A549 (cell line): ENCODE measurements around the gene SLC25A11. TPM values are rescaled to one million over a fixed set of nuclear protein-coding genes. Genes with fewer than 3 reads are reported as not detected.

ENCODE experiments used
- ATAC-seq, 2 experiments: fragments of 200-7000 bp in 1 of 2; fragments of >200 bp in 1 of 2; cut with Nextera tagmentation in 1 of 2; cut with Tn5 transposase in 1 of 2; 3 replicates each; pipeline versions ENCODE4 v1.8.0 to v1.9.1; 2018 to 2020; ENCODE audit warnings: mild to moderate bottlenecking in 1 of 2, moderate library complexity in 1 of 2
- CTCF ChIA-PET: fragments of 300-600 bp; sonication (Branson Sonifier 250); formaldehyde crosslinking; extraction: SDS; loops from one replicate; lab custom pipeline; 2021; ENCODE audit warnings: antibody characterized with exemption, inconsistent platforms; lab: Yijun Ruan, JAX
- POLR2A ChIA-PET: fragments of 350-600 bp; formaldehyde crosslinking; extraction: SDS; loops from one replicate; lab custom pipeline; 2021; ENCODE audit warnings: antibody characterized with exemption, inconsistent platforms; lab: Yijun Ruan, JAX
- DNase-seq, 2 experiments: peaks; one replicate each; pipeline versions ENCODE4 v3.0.0 to v3.0.0-alpha.2; 2011 to 2016; ENCODE audit warnings: low read depth in 1 of 2, low spot score in 1 of 2
- FAIRE-seq: peaks from 2 replicates; lab custom pipeline; 2011; peaks lifted over from hg19 to GRCh38; lab: Jason Lieb, UNC
- H3K27ac ChIP-seq, 2 experiments: fragments of >200 bp; sonication (Bioruptor Twin); formaldehyde crosslinking; 3 replicates each; pipeline ENCODE4 v1.5.1; 2016 to 2017
- H3K4me1 ChIP-seq: fragments of >200 bp; sonication (Bioruptor Twin); formaldehyde crosslinking; 3 replicates; pipeline ENCODE4 v1.6.1; 2016
- H3K4me2 ChIP-seq: fragments of >200 bp; sonication (Bioruptor Twin); formaldehyde crosslinking; 3 replicates; pipeline ENCODE4 v1.6.1; 2016
- H3K4me3 ChIP-seq: fragments of >200 bp; sonication (Bioruptor Twin); formaldehyde crosslinking; 3 replicates; pipeline ENCODE4 v1.5.1; 2016
- H3K9me3 ChIP-seq: fragments of >200 bp; sonication (Bioruptor Twin); formaldehyde crosslinking; 3 replicates; pipeline ENCODE4 v1.6.1; 2016
- CBX8 ChIP-seq: fragments of 200-600 bp; sonication (generic); IDR thresholded peaks from 2 replicates; pipeline ENCODE4 v1.6.1; 2016
- CHD4 ChIP-seq: fragments of 200-600 bp; sonication (generic); IDR thresholded peaks from 2 replicates; pipeline ENCODE4 v1.6.1; 2016; ENCODE audit warnings: antibody characterized with exemption, mild to moderate bottlenecking, borderline replicate concordance
- CTCF ChIP-seq: fragments of >200 bp; sonication (Bioruptor Twin); formaldehyde crosslinking; IDR thresholded peaks from 3 replicates; pipeline ENCODE4 v1.5.1; 2016
- EHMT2 ChIP-seq: fragments of 200-600 bp; sonication (generic); IDR thresholded peaks from 2 replicates; pipeline ENCODE4 v1.6.1; 2016; ENCODE audit warnings: antibody characterized with exemption, low read depth, mild to moderate bottlenecking, moderate library complexity
- FOSL2 ChIP-seq, 2 experiments: fragments of 450-650 bp in 1 of 2; fragments of >200 bp in 1 of 2; sonication (Bioruptor Twin) in 1 of 2; formaldehyde crosslinking; IDR thresholded peaks; 2 replicates each; pipeline versions ENCODE4 v1.5.0 to v1.6.1; 2016 to 2020; ENCODE audit warnings: mild to moderate bottlenecking in 1 of 2, moderate library complexity in 1 of 2
- FOXS1 ChIP-seq: fragments of 250-450 bp; sonication (Bioruptor Pico); IDR thresholded peaks from 2 replicates; pipeline ENCODE4 v1.5.0; 2020; ENCODE audit warnings: mild to moderate bottlenecking, moderate library complexity
- HDAC2 ChIP-seq: fragments of 200-600 bp; sonication (generic); IDR thresholded peaks from 2 replicates; pipeline ENCODE4 v1.6.1; 2016
- HOXB5 ChIP-seq: fragments of 250-450 bp; sonication (Bioruptor Pico); IDR thresholded peaks from 2 replicates; pipeline ENCODE4 v1.5.0; 2020; ENCODE audit warnings: mild to moderate bottlenecking, moderate library complexity
- JUNB ChIP-seq: fragments of >200 bp; sonication (Bioruptor Twin); formaldehyde crosslinking; IDR thresholded peaks from 2 replicates; pipeline ENCODE4 v1.6.1; 2016
- NFE2L2 ChIP-seq: fragments of 150-350 bp; conservative IDR thresholded peaks from 2 replicates; pipeline ENCODE4 v1.6.1; 2014; ENCODE audit warnings: low read length
- PHF8 ChIP-seq: fragments of 200-600 bp; sonication (generic); IDR thresholded peaks from 2 replicates; pipeline ENCODE4 v1.6.1; 2016; ENCODE audit warnings: low read depth, mild to moderate bottlenecking, antibody characterized with exemption, moderate library complexity, borderline replicate concordance
- SMC3 ChIP-seq: fragments of >200 bp; sonication (Bioruptor Twin); formaldehyde crosslinking; IDR thresholded peaks from 3 replicates; pipeline ENCODE4 v1.6.1; 2018; ENCODE audit warnings: inconsistent platforms
- USF2 ChIP-seq: fragments of 450-650 bp; IDR thresholded peaks from 2 replicates; pipeline ENCODE4 v1.6.1; 2014; ENCODE audit warnings: antibody characterized with exemption
- ZNF302 ChIP-seq: fragments of 250-450 bp; sonication (Bioruptor Pico); IDR thresholded peaks from 2 replicates; pipeline ENCODE4 v1.9.0; 2021; ENCODE audit warnings: inconsistent platforms, mild to moderate bottlenecking, moderate library complexity
- WGBS: methylation state at CpG from one replicate; pipeline ENCODE4 v1.1.6; 2017; ENCODE audit errors: missing lambda C conversion rate; 5-methylcytosine and 5-hydroxymethylcytosine counted together
- polyA plus RNA-seq, 4 experiments: library from polyadenylated mRNA; depleted of rRNA in 3 of 4; stranded (reverse); fragments of >200 nt; fragmentation: RNase III in 1 of 4; extraction: RNeasy Plus Mini Kit Qiagen cat#74134 plus additional on column Dnase treatment in 1 of 4; gene quantifications; 2 replicates in 3 of 4; 3 replicates in 1 of 4; pipeline ENCODE4 v1.2.3, GENCODE V29; 2011 to 2017
- TF ChIP-seq, protein P1 (sequence below): fragments of 250-450 bp; sonication (Bioruptor Pico); IDR thresholded peaks from 2 replicates; pipeline ENCODE4 v1.5.0; 2020; ENCODE audit warnings: low read depth, mild to moderate bottlenecking, moderate library complexity
- TF ChIP-seq, protein P2 (sequence below): IDR thresholded peaks from 2 replicates; pipeline ENCODE4 v1.6.1; 2012
- TF ChIP-seq, protein P3 (sequence below): fragments of >200 bp; sonication (Bioruptor Twin); formaldehyde crosslinking; IDR thresholded peaks from 3 replicates; pipeline ENCODE4 v1.6.1; 2016

Gene SLC25A11
- polyA plus RNA-seq, 2 of the 4 experiments (the other 2 are of a cell fraction), result 60.2 to 69.2 TPM

DNA sequence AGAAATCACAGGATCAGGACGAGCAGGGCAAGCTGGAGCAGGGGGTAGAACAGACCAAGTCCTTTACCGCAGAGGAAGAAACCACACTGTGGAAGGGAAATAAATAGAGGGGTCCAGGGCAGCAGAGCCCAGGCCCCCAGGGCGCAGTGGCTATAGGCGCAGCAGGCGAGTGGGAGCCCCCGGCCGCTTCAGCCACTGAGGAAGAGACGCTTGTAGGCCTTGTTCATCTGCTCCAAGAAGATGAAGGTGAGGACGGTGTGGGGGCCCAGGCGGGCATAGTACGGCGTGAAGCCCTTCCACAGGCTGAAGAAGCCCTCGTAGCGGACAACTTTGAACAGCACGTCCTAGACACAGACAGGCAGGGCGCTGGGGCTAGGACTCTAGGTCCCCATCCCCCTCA, 2.3 kb downstream of the SLC25A11 start:
- ATAC-seq, result no peak
- 96% methylated on average over 16 of the region's 16 CpGs for WGBS
- Histone ChIP-seq H3K4me3 (no peak overlapping the region), H3K27ac (no peak overlapping the region), H3K4me2 (no peak overlapping the region), H3K9me3 (no peaks in the 10 kb centered on the region), H3K4me1 (peaks cover 25% of the 10 kb centered on the region)
- TF ChIP-seq HOXB5 (CRISPR knock-in tag) (no peak), EHMT2 (no peak), FOSL2 (IDR thresholded peaks at IDR 0.05) (no peak), FOSL2 (CRISPR knock-in tag; IDR thresholded peaks at IDR 0.05) (no peak), ZNF302 (CRISPR knock-in tag) (no peak), HDAC2 (no peak), USF2 (no peak), PHF8 (no peak), CBX8 (no peak), FOXS1 (CRISPR knock-in tag) (no peak), NFE2L2 (no peak), JUNB (no peak)
- TF ChIP-seq, protein P1, sequence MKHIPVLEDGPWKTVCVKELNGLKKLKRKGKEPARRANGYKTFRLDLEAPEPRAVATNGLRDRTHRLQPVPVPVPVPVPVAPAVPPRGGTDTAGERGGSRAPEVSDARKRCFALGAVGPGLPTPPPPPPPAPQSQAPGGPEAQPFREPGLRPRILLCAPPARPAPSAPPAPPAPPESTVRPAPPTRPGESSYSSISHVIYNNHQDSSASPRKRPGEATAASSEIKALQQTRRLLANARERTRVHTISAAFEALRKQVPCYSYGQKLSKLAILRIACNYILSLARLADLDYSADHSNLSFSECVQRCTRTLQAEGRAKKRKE (CRISPR knock-in tag), result no peak
- TF ChIP-seq, protein P2, sequence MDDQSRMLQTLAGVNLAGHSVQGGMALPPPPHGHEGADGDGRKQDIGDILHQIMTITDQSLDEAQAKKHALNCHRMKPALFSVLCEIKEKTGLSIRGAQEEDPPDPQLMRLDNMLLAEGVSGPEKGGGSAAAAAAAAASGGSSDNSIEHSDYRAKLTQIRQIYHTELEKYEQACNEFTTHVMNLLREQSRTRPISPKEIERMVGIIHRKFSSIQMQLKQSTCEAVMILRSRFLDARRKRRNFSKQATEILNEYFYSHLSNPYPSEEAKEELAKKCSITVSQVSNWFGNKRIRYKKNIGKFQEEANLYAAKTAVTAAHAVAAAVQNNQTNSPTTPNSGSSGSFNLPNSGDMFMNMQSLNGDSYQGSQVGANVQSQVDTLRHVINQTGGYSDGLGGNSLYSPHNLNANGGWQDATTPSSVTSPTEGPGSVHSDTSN, result no peak
- TF ChIP-seq, protein P3, sequence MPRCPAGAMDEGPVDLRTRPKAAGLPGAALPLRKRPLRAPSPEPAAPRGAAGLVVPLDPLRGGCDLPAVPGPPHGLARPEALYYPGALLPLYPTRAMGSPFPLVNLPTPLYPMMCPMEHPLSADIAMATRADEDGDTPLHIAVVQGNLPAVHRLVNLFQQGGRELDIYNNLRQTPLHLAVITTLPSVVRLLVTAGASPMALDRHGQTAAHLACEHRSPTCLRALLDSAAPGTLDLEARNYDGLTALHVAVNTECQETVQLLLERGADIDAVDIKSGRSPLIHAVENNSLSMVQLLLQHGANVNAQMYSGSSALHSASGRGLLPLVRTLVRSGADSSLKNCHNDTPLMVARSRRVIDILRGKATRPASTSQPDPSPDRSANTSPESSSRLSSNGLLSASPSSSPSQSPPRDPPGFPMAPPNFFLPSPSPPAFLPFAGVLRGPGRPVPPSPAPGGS, result no peak
- CTCF ChIA-PET, result interaction anchor here (1.0 to 2.8 kb wide), 4 partner anchors 14 to 148 kb away, joined by 4 to 14 read pairs (median 10); partner anchors contain the start of gene CHRNE
- DNase-seq, result no peak
- no peak for FAIRE-seq
- POLR2A ChIA-PET, result no interaction called here

DNA sequence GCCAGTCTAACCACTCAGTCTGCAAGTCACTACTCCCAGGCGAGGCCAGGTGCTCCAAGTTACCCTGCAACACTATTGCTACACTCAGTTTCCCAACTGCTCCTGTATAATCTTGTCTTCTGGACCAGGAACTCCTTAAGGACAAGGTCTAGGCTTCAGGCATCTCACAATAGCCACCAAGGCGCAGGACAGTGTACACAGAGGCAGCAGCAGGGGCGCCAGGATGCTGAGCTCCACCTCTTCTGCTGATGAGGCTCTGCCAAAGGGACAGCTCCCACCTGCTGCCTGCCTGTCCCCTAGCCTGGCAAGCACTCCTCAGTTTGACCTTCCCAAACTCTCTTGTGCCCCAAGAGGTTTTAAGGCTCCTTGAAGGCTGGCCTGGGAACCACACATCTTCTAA, 3.4 kb downstream of the SLC25A11 start:
- no peak overlapping the region for H3K27ac ChIP-seq
- H3K9me3 ChIP-seq, result no peaks in the 10 kb centered on the region
- H3K4me3 ChIP-seq, result no peak overlapping the region
- FAIRE-seq, result no peak
- peaks cover 13% of the 10 kb centered on the region for H3K4me1 ChIP-seq
- no peak for ATAC-seq
- ChIA-PET POLR2A (interaction anchor here (1.8 kb wide), 1 partner anchor 31 kb away, joined by 4 read pairs; the partner anchor contains the start of gene SPAG7), CTCF (interaction anchor here (1.0 to 2.6 kb wide), 7 partner anchors 9 to 146 kb away, joined by 3 to 14 read pairs (median 4); partner anchors contain the start of genes CAMTA2 and CHRNE)
- TF ChIP-seq JUNB (no peak), CTCF (no peak), CHD4 (no peak), SMC3 (no peak)
- no peak for DNase-seq
- no peak overlapping the region for H3K4me2 ChIP-seq
- WGBS, result 93% methylated on average over 3 of the region's 3 CpGs
